IPS-18a (cell line): ENCODE data around the gene ETS2.
A peak's percentile ranks its signal among the peaks of the same experiment; 100 is the strongest.

Source experiments
- H3K27ac ChIP-seq: one replicate; pipeline ENCODE4 v1.5.1; 2013; ENCODE audit warnings: low read length
- H3K27me3 ChIP-seq: one replicate; pipeline ENCODE4 v1.6.1; 2013; ENCODE audit warnings: mild to moderate bottlenecking, low read length; ENCODE audit not compliant: control insufficient read depth, insufficient read depth
- H3K36me3 ChIP-seq: one replicate; pipeline ENCODE4 v1.6.1; 2013; ENCODE audit warnings: low read depth, low read length; ENCODE audit not compliant: control insufficient read depth
- H3K4me1 ChIP-seq: one replicate; pipeline ENCODE4 v1.6.1; 2013; ENCODE audit warnings: low read depth, low read length; ENCODE audit not compliant: control insufficient read depth
- H3K4me3 ChIP-seq: one replicate; pipeline ENCODE4 v1.5.1; 2013; ENCODE audit warnings: low read length
- H3K9ac ChIP-seq: one replicate; pipeline ENCODE4 v1.6.1; 2013; ENCODE audit warnings: mild to moderate bottlenecking, low read length, moderate library complexity
- H3K9me3 ChIP-seq: one replicate; pipeline ENCODE4 v1.6.1; 2013; ENCODE audit warnings: low read depth, low read length; ENCODE audit not compliant: control insufficient read depth

The ETS2 gene

DNA sequence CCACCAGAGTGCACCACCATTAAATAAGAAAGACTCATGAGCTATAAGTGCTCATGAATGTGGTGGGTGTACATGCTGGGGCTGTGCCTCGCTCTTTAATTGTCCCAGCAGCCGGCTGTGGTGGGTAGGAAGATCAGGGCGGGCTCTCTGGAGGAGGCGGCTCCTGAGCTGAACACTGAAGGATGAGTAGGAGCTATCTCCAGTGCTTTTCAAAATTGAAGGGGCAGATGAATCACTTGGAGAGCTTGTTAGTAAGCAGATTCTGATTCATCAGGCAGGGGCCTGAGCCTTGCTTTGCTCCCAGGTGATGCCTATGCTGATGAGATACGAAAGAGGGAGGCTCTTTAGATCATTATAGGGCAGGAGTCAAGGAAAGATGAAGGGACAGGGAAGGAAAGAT lies 54.1 kb downstream of the ETS2 start:
- no peak overlapping the region for H3K27ac ChIP-seq
- peaks cover under 1% of the 10 kb centered on the region for H3K4me1 ChIP-seq
- no peaks in the 10 kb centered on the region for H3K27me3 ChIP-seq
- no peak overlapping the region for H3K4me3 ChIP-seq
- H3K9ac ChIP-seq = no peak overlapping the region
- H3K9me3 ChIP-seq = no peaks in the 10 kb centered on the region
- no peaks in the 10 kb centered on the region for H3K36me3 ChIP-seq

DNA sequence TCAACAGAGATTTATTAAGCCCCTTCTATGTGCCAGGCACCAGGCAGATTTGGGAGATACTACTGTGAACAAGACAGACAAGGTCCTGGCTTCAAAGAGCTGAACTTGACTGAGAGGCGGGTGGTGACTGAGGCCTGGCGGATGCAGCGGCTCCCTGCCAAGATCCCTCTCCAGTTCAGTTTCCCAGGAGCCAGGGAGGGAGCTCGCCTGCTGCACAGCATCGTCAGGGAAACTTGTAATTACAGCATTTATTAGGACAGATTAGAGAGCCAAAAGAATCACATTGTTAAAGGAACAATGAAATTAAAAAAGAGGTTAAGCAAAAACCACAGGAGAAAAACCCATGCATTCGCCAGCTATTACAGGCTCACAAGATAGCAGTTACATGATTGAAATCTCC lies 55.3 kb downstream of the ETS2 start:
- no peak overlapping the region for H3K4me3 ChIP-seq
- no peaks in the 10 kb centered on the region for H3K36me3 ChIP-seq
- no peaks in the 10 kb centered on the region for H3K9me3 ChIP-seq
- H3K9ac ChIP-seq = no peak overlapping the region
- no peaks in the 10 kb centered on the region for H3K27me3 ChIP-seq
- no peak overlapping the region for H3K27ac ChIP-seq
- peaks cover 10% of the 10 kb centered on the region for H3K4me1 ChIP-seq

GRCh38 chr21:38861989-38862683 lies 56.4 kb downstream of the ETS2 start:
- no peaks in the 10 kb centered on the region for H3K27me3 ChIP-seq
- H3K9ac ChIP-seq = no peak overlapping the region
- peaks cover 10% of the 10 kb centered on the region for H3K4me1 ChIP-seq
- H3K4me3 ChIP-seq = no peak overlapping the region
- H3K27ac ChIP-seq = no peak overlapping the region
- H3K9me3 ChIP-seq = no peaks in the 10 kb centered on the region
- no peaks in the 10 kb centered on the region for H3K36me3 ChIP-seq

DNA sequence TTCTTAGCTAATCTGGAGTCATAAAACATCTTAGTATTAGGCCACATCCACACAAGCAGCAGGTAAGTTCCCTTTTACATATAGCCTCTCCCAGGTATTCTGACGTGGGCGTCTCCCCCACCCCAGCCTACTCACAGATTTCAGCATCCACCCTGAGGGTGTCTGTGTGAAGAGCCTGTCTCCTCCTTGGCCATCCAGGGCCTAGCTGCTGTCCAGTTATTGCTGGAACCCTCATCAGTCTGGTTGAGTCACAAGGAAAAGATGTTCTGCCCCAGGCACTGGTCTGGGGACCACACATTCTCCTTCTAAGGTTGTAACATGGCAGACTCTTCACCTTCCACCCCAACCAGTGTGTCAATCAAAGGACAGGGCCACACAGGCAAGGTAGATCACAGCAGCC lies 57.6 kb downstream of the ETS2 start:
- Histone ChIP-seq H3K4me3 (no peak overlapping the region), H3K36me3 (no peaks in the 10 kb centered on the region), H3K9me3 (no peaks in the 10 kb centered on the region), H3K9ac (no peak overlapping the region), H3K27me3 (no peaks in the 10 kb centered on the region), H3K4me1 (peaks cover 10% of the 10 kb centered on the region), H3K27ac (no peak overlapping the region)

DNA sequence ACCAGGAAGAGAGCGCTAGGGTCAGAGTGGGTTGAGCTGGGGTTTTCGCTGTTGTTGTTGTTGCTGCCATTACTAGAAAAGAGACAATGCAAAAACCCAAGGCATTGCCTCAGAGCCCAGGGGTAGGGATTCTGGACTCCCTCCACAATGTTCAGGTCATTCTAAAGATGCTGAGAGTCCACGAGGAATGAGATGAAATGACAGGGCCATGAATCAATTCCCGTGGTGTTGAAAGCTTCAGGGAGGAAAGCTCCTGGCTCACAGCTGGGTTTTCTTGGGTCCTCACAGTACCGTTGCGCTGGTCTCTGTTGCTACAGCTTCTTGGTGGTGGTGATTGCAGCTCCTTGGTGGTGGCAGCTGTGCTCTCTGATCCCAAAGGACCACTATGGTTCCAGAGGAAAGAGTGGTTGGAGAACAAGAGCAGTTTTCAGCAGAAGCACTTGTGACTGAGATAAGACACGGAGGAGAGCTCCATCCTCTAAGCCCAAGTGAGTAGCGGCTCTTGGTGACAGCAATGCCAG lies 58.2 kb downstream of the ETS2 start:
- Histone ChIP-seq H3K4me3 (no peak overlapping the region), H3K9me3 (no peaks in the 10 kb centered on the region), H3K27ac (no peak overlapping the region), H3K9ac (no peak overlapping the region), H3K4me1 (peaks cover 10% of the 10 kb centered on the region), H3K27me3 (no peaks in the 10 kb centered on the region), H3K36me3 (no peaks in the 10 kb centered on the region)

GRCh38 chr21:38864964-38865363 lies 59.2 kb downstream of the ETS2 start:
- H3K9ac ChIP-seq = peak overlapping the region; percentile 22
- H3K4me3 ChIP-seq = no peak overlapping the region
- H3K9me3 ChIP-seq = no peaks in the 10 kb centered on the region
- peaks cover 10% of the 10 kb centered on the region for H3K4me1 ChIP-seq
- H3K27ac ChIP-seq = no peak overlapping the region
- H3K36me3 ChIP-seq = no peaks in the 10 kb centered on the region
- no peaks in the 10 kb centered on the region for H3K27me3 ChIP-seq

DNA sequence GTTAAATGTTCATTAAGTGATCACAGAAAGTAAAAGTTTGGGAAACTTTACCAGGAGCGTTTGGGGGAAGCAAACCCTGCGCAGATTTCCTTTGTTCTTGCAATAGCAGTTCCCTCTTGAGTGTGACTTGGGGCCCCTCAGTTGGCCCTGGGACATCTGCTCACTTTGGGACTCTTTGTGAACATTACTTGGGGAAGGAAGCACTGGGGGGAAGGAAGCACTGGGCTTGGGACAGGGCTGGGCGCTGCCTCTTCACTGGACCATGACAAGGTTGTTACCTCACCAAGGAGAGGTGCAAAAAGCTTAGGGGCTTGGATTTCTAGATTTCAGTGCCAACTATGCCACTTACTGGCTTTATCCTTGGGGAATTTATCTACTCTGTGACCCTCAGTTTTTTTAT lies 63.5 kb downstream of the ETS2 start:
- Histone ChIP-seq H3K9me3 (no peaks in the 10 kb centered on the region), H3K27ac (no peak overlapping the region), H3K36me3 (no peaks in the 10 kb centered on the region), H3K4me1 (peaks cover 10% of the 10 kb centered on the region), H3K9ac (no peak overlapping the region), H3K4me3 (no peak overlapping the region), H3K27me3 (no peaks in the 10 kb centered on the region)

- H3K36me3 ChIP-seq = no peaks in the 10 kb centered on the region
- H3K9me3 ChIP-seq = no peaks in the 10 kb centered on the region
- H3K27ac ChIP-seq = no peak overlapping the region
- H3K4me1 ChIP-seq = peaks cover 9% of the 10 kb centered on the region
- H3K27me3 ChIP-seq = no peaks in the 10 kb centered on the region
- H3K9ac ChIP-seq = no peak overlapping the region
- no peak overlapping the region for H3K4me3 ChIP-seq
Observed at GRCh38 chr21:38869946-38870345, 64.2 kb downstream of the ETS2 start.
